Activated CD4-positive, alpha-beta T cell treated with anti-CD3 and anti-CD28 coated beads, Interleukin-2, Interleukin-4, amounts not matched to agents 100 ng/mL and 50 ng/mL, durations not matched to agents 16 hours and 8 hours (primary cell): Measurements from ENCODE around the gene SMIM1.
"Not testable (repeated sequence)": the region's sequence is repeated elsewhere in the genome, so short reads cannot be mapped to it uniquely, and the experiment has no call there.

Experiments used
- DNase-seq: peaks from one replicate; pipeline ENCODE4 v3.0.0-alpha.2; 2020; ENCODE audit warnings: low spot score

SMIM1 gene

GRCh38 chr1:3796215-3797061, 23.9 kb downstream of the SMIM1 start, which contains the start of gene LRRC47:
Gene LRRC47 (minus strand): TSS chr1:3796498. CDS start chr1:3796476, 22 bp downstream.
- DNase-seq: peak; percentile 95

- DNase-seq: no peak
Observed at GRCh38 chr1:3799976-3800685, 27.6 kb downstream of the SMIM1 start.

- not testable (repeated sequence) for DNase-seq
Observed at GRCh38 chr1:3800795-3801194, 28.2 kb downstream of the SMIM1 start.

GRCh38 chr1:3803905-3804626, 31.5 kb downstream of the SMIM1 start:
- no peak for DNase-seq

GRCh38 chr1:3804627-3804944, 32.0 kb downstream of the SMIM1 start:
- not testable (repeated sequence) for DNase-seq

- no peak for DNase-seq
Observed at GRCh38 chr1:3805038-3805437, 32.5 kb downstream of the SMIM1 start.

GRCh38 chr1:3807769-3808168, 35.2 kb downstream of the SMIM1 start:
- no peak for DNase-seq

- no peak for DNase-seq
Observed at GRCh38 chr1:3809680-3810079, 37.1 kb downstream of the SMIM1 start.

GRCh38 chr1:3810149-3810761, 37.7 kb downstream of the SMIM1 start:
- not testable (repeated sequence) for DNase-seq

- DNase-seq: no peak
Observed at GRCh38 chr1:3811595-3811911, 39.0 kb downstream of the SMIM1 start.

GRCh38 chr1:3814065-3814464, 41.5 kb downstream of the SMIM1 start:
- DNase-seq: no peak

- no peak for DNase-seq
Observed at GRCh38 chr1:3814771-3815561, 42.4 kb downstream of the SMIM1 start.

GRCh38 chr1:3816331-3817137, 44.0 kb downstream of the SMIM1 start:
- DNase-seq: no peak

GRCh38 chr1:3817138-3817740, 44.7 kb downstream of the SMIM1 start:
- no peak for DNase-seq

- DNase-seq: no peak
Observed at GRCh38 chr1:3817821-3818597, 45.5 kb downstream of the SMIM1 start.

GRCh38 chr1:3819771-3820200, 47.2 kb downstream of the SMIM1 start:
- DNase-seq: no peak

- no peak for DNase-seq
Observed at GRCh38 chr1:3820316-3820715, 47.8 kb downstream of the SMIM1 start.

- DNase-seq: no peak
Observed at GRCh38 chr1:3821004-3821403, 48.5 kb downstream of the SMIM1 start.

GRCh38 chr1:3821447-3821846, 48.9 kb downstream of the SMIM1 start:
- no peak for DNase-seq

GRCh38 chr1:3821908-3822307, 49.4 kb downstream of the SMIM1 start:
- no peak for DNase-seq
